B cell (primary cell): ENCODE data around the gene XYLT1.

ENCODE experiments used
- EZH2 ChIP-seq: IDR thresholded peaks from 2 replicates; pipeline ENCODE4 v1.6.1; 2012; ENCODE audit warnings: borderline replicate concordance, low read depth, mild to moderate bottlenecking, moderate library complexity, low read length; ENCODE audit not compliant: insufficient read depth, poor library complexity, severe bottlenecking
- TF ChIP-seq, protein P1 (sequence below): fragments of 200-600 bp; IDR thresholded peaks from one replicate; pipeline ENCODE4 v1.8.0; 2022; ENCODE audit warnings: antibody characterized with exemption, mild to moderate bottlenecking

DNA sequence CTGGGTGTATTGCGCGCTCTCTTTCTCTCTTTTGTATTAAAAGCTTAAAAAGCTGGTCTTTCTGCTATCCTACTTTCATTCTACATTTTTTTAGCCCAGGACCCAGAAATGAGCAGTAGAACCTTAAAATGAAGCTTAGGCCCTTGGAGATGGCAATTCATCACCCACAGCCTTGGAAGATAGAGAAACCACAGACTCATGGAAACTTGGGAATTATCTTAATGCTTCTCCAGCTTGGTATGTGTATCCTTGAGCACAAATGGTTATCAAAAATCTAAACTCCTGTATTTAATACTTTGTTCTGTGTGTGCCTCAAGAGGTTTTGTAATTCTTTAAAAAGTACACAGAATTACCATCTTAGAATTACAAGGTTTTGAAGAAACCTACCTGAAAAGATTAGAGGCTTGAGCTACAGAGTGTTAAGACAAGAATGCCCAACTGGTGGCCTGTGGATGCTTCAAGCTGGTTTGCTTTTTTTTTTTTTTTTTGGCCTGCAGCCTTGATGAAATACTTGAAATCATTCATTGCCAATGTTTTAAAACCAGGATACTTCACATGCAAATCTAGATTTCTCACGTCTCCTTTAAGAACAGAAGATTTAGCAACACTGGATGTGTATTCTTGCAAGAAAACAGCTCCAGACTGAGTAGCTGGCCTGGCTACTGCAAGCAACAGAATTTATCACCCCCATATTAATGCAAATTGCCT lies 105.0 kb downstream of the XYLT1 start:
- TF ChIP-seq, protein P1, sequence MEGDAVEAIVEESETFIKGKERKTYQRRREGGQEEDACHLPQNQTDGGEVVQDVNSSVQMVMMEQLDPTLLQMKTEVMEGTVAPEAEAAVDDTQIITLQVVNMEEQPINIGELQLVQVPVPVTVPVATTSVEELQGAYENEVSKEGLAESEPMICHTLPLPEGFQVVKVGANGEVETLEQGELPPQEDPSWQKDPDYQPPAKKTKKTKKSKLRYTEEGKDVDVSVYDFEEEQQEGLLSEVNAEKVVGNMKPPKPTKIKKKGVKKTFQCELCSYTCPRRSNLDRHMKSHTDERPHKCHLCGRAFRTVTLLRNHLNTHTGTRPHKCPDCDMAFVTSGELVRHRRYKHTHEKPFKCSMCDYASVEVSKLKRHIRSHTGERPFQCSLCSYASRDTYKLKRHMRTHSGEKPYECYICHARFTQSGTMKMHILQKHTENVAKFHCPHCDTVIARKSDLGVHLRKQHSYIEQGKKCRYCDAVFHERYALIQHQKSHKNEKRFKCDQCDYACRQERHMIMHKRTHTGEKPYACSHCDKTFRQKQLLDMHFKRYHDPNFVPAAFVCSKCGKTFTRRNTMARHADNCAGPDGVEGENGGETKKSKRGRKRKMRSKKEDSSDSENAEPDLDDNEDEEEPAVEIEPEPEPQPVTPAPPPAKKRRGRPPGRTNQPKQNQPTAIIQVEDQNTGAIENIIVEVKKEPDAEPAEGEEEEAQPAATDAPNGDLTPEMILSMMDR, result no peak
- no peak for TF ChIP-seq EZH2
